Measurements from ENCODE around the gene TDO2. TPM values are rescaled to one million over a fixed set of nuclear protein-coding genes. Genes with fewer than 3 reads are reported as not detected.
"Not testable (repeated sequence)": the region's sequence is repeated elsewhere in the genome, so short reads cannot be mapped to it uniquely, and the experiment has no call there.

The TDO2 gene
- total and polyA plus RNA-seq, 4 donors = 0.15 to 0.79 (median 0.50) TPM

DNA sequence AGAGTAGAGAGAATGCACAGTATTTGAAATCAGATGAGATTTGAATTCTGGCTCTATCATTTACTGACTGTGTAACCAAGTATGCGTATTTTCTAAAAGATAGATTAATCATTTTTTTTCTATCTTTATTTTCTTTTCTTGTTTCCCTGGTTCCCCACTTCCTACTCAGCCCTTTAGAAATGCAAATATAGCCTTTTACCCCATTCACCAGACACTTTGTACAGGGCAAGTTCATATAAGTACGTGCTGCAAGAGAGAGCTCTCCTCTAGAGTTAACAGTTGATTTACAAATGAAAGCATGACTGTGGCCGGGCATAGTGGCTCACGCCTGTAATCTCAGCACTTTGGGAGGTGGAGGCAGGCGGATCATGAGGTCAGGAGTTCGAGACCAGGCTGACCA, 17.8 kb upstream of the TDO2 start:
- H3K4me3 ChIP-seq (ENCODE audit: low read depth, low read length) = no peak overlapping the region
- no peaks in the 10 kb centered on the region for H3K36me3 ChIP-seq (ENCODE audit: control insufficient read depth, insufficient read depth, low read length)
- no peaks in the 10 kb centered on the region for H3K27me3 ChIP-seq (ENCODE audit: control insufficient read depth, insufficient read depth, low read length)
- H3K9me3 ChIP-seq (ENCODE audit: control insufficient read depth, insufficient read depth, low read length) = no peaks in the 10 kb centered on the region
- WGBS (ENCODE audit: insufficient coverage) = no CpG with 5 or more reads among the region's 6 CpGs
- no peak overlapping the region for H3K27ac ChIP-seq (ENCODE audit: low read depth, low read length)
- H3K4me1 ChIP-seq (ENCODE audit: control insufficient read depth, insufficient read depth, low read length) = no peaks in the 10 kb centered on the region
- DNase-seq (ENCODE audit: low read depth in 4 of 6, low spot score in 6 of 6) = no peak

DNA sequence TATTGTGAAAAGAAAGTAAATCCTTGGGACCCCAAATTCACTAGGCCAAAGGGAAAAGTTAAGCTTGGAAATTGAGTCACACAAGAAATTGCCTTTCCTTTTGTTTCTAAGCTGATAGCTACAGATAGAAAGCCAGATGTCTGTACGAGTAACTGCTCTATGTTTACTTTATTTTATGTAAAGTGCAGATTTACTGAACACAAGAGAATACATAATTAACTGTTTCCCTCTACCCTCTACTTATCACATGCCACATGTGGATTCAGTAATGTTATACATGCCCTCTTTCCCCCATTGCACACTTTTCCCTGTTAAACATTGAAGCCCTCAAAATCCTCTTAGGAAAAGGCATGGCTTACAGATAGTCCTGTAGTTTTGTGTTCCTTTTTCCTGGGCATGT, 16.5 kb upstream of the TDO2 start:
- no CpG with 5 or more reads among the region's 1 CpG for WGBS (ENCODE audit: insufficient coverage)
- no peaks in the 10 kb centered on the region for H3K9me3 ChIP-seq (ENCODE audit: control insufficient read depth, insufficient read depth, low read length)

GRCh38 chr4:155887847-155888570, 15.5 kb upstream of the TDO2 start:
- Histone ChIP-seq H3K4me3 (ENCODE audit: low read depth, low read length) (no peak overlapping the region), H3K36me3 (ENCODE audit: control insufficient read depth, insufficient read depth, low read length) (no peaks in the 10 kb centered on the region), H3K27ac (ENCODE audit: low read depth, low read length) (no peak overlapping the region), H3K9me3 (ENCODE audit: control insufficient read depth, insufficient read depth, low read length) (no peaks in the 10 kb centered on the region), H3K27me3 (ENCODE audit: control insufficient read depth, insufficient read depth, low read length) (no peaks in the 10 kb centered on the region), H3K4me1 (ENCODE audit: control insufficient read depth, insufficient read depth, low read length) (no peaks in the 10 kb centered on the region)
- WGBS (ENCODE audit: insufficient coverage) = 100% methylated on average over 3 of the region's 6 CpGs
- DNase-seq (ENCODE audit: low read depth in 4 of 6, low spot score in 6 of 6) = no peak

More for the DNA sequence above, 16.5 kb upstream of the TDO2 start:
- DNase-seq (ENCODE audit: low read depth in 4 of 6, low spot score in 6 of 6) = no peak
- no peaks in the 10 kb centered on the region for H3K4me1 ChIP-seq (ENCODE audit: control insufficient read depth, insufficient read depth, low read length)
- H3K27ac ChIP-seq (ENCODE audit: low read depth, low read length) = no peak overlapping the region
- no peaks in the 10 kb centered on the region for H3K27me3 ChIP-seq (ENCODE audit: control insufficient read depth, insufficient read depth, low read length)
- H3K4me3 ChIP-seq (ENCODE audit: low read depth, low read length) = no peak overlapping the region
- no peaks in the 10 kb centered on the region for H3K36me3 ChIP-seq (ENCODE audit: control insufficient read depth, insufficient read depth, low read length)

- Histone ChIP-seq H3K36me3 (ENCODE audit: control insufficient read depth, insufficient read depth, low read length) (no peaks in the 10 kb centered on the region), H3K4me3 (ENCODE audit: low read depth, low read length) (no peak overlapping the region), H3K9me3 (ENCODE audit: control insufficient read depth, insufficient read depth, low read length) (no peaks in the 10 kb centered on the region), H3K4me1 (ENCODE audit: control insufficient read depth, insufficient read depth, low read length) (no peaks in the 10 kb centered on the region), H3K27ac (ENCODE audit: low read depth, low read length) (no peak overlapping the region), H3K27me3 (ENCODE audit: control insufficient read depth, insufficient read depth, low read length) (no peaks in the 10 kb centered on the region)
- peak in 2 of 6 donors; percentile 12 to 17 for DNase-seq (ENCODE audit: low read depth in 4 of 6, low spot score in 6 of 6)
- 58% methylated on average over 2 of the region's 5 CpGs for WGBS (ENCODE audit: insufficient coverage)
These were observed 14.3 kb upstream of the TDO2 start for GRCh38 chr4:155889031-155889793.

DNA sequence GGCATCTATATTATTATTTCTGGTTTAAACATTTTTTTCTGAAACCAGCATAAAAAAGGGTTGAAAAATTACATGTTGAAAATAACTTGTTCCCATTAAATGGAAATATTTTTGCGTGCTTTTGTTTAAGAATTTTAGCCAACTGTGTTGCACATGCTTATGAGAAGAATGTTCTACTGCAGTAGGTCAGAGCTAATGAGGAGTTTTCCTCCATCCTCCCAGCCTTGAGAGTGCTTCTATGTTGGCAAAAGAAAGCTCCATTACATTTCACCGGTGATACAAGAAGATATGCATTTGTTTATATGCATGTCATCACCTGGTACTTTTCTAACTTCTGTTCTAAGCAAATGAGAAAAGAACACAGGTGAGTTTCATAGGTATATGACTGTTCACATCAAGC, 13.6 kb upstream of the TDO2 start:
- WGBS (ENCODE audit: insufficient coverage) = no CpG with 5 or more reads among the region's 2 CpGs
- DNase-seq (ENCODE audit: low read depth in 4 of 6, low spot score in 6 of 6) = no peak
- Histone ChIP-seq H3K27me3 (ENCODE audit: control insufficient read depth, insufficient read depth, low read length) (no peaks in the 10 kb centered on the region), H3K9me3 (ENCODE audit: control insufficient read depth, insufficient read depth, low read length) (no peaks in the 10 kb centered on the region), H3K4me1 (ENCODE audit: control insufficient read depth, insufficient read depth, low read length) (no peaks in the 10 kb centered on the region), H3K36me3 (ENCODE audit: control insufficient read depth, insufficient read depth, low read length) (no peaks in the 10 kb centered on the region), H3K4me3 (ENCODE audit: low read depth, low read length) (no peak overlapping the region), H3K27ac (ENCODE audit: low read depth, low read length) (no peak overlapping the region)

DNA sequence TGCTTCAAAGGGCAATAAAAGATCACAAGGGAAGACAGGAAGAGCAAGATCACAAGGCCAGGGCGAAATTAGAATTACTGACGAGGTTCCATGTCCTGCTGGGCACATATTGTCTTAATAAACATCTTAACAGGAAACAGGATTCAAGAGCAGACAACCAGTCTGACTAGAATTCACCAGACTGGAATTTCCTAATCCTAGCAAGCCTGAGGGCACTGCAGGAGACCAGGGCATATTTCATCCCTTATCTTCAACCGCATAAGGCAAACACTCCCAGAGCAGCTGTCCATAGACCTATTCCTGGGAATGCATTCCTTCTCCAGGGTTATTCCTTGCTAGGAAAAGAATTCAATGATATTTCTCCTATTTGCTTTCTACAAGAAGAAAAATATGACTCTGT, 12.4 kb upstream of the TDO2 start:
- H3K4me1 ChIP-seq (ENCODE audit: control insufficient read depth, insufficient read depth, low read length) = no peaks in the 10 kb centered on the region
- no peak for DNase-seq (ENCODE audit: low read depth in 4 of 6, low spot score in 6 of 6)
- H3K27ac ChIP-seq (ENCODE audit: low read depth, low read length) = no peak overlapping the region
- no peaks in the 10 kb centered on the region for H3K27me3 ChIP-seq (ENCODE audit: control insufficient read depth, insufficient read depth, low read length)
- no peaks in the 10 kb centered on the region for H3K9me3 ChIP-seq (ENCODE audit: control insufficient read depth, insufficient read depth, low read length)
- 100% methylated on average over 1 of the region's 3 CpGs for WGBS (ENCODE audit: insufficient coverage)
- H3K36me3 ChIP-seq (ENCODE audit: control insufficient read depth, insufficient read depth, low read length) = no peaks in the 10 kb centered on the region
- no peak overlapping the region for H3K4me3 ChIP-seq (ENCODE audit: low read depth, low read length)

DNA sequence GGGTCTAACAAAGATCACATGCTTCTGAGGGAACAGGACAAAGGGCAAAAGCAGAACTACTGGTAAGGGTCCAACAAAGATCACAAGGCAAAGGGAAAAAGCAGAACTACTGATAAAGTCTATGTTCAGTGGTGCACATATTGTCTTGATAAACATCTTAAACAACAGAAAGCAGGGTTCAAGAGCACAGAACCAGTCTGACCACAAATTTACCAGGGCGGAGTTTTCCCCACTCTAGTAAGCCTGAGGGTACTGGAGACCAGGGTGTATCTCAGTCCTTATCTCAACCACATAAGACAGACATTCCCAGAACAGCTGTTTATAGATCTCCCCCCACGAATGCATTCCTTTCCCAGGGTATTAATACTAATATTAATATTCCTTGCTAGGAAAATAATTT, 5.1 kb upstream of the TDO2 start:
- not testable (repeated sequence) for H3K36me3 ChIP-seq (ENCODE audit: control insufficient read depth, insufficient read depth, low read length); H3K27ac ChIP-seq (ENCODE audit: low read depth, low read length); H3K9me3 ChIP-seq (ENCODE audit: control insufficient read depth, insufficient read depth, low read length); DNase-seq (ENCODE audit: low read depth in 4 of 6, low spot score in 6 of 6); H3K4me3 ChIP-seq (ENCODE audit: low read depth, low read length); H3K27me3 ChIP-seq (ENCODE audit: control insufficient read depth, insufficient read depth, low read length); H3K4me1 ChIP-seq (ENCODE audit: control insufficient read depth, insufficient read depth, low read length)
- WGBS (ENCODE audit: insufficient coverage) = no CpG with 5 or more reads among the region's 2 CpGs

DNA sequence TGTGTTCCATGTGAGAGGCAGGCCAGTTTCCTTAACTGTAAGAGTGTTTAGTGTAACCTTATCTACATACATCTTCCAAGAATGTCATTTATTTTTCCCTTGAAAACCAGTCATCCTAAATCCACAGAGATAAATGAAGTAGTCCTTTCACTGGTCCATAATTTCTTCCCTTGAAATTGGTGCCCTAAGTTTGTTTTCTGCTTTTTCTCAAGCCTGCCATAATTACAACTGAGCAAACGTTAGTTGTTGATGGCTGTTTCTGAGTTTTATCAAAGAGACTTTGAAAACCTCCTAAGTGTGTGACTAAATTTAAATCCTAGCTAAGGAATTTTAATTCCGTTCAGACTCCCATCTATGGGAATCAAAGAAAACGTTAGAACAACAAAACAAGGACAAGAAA, 3.6 kb upstream of the TDO2 start:
- no peak overlapping the region for H3K27ac ChIP-seq (ENCODE audit: low read depth, low read length)
- H3K9me3 ChIP-seq (ENCODE audit: control insufficient read depth, insufficient read depth, low read length) = no peaks in the 10 kb centered on the region
- no peaks in the 10 kb centered on the region for H3K4me1 ChIP-seq (ENCODE audit: control insufficient read depth, insufficient read depth, low read length)
- no peaks in the 10 kb centered on the region for H3K27me3 ChIP-seq (ENCODE audit: control insufficient read depth, insufficient read depth, low read length)
- H3K36me3 ChIP-seq (ENCODE audit: control insufficient read depth, insufficient read depth, low read length) = no peaks in the 10 kb centered on the region
- no peak for DNase-seq (ENCODE audit: low read depth in 4 of 6, low spot score in 6 of 6)
- H3K4me3 ChIP-seq (ENCODE audit: low read depth, low read length) = no peak overlapping the region
- WGBS (ENCODE audit: insufficient coverage) = no CpG with 5 or more reads among the region's 3 CpGs

DNA sequence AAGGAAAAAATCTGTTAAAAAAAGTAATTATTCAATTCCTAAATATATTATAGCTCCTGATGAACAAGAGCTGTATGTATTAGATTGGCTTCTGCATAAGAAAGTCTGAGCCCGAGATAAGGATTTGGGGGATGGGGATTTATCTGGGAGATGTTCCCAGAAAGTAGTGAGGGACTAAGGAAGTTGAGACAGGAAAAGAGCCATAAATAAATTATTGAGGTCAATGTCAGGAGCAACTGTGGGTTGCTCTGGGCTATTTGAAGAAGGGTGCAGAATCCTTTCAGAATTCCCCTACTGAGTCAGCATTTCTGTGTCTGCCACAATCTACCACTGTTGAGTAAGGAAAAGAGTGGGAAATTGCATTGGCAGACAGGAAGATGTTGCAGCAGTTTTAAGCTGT, 3.1 kb upstream of the TDO2 start:
- no peaks in the 10 kb centered on the region for H3K9me3 ChIP-seq (ENCODE audit: control insufficient read depth, insufficient read depth, low read length)
- H3K36me3 ChIP-seq (ENCODE audit: control insufficient read depth, insufficient read depth, low read length) = no peaks in the 10 kb centered on the region
- H3K4me3 ChIP-seq (ENCODE audit: low read depth, low read length) = no peak overlapping the region
- no peaks in the 10 kb centered on the region for H3K4me1 ChIP-seq (ENCODE audit: control insufficient read depth, insufficient read depth, low read length)
- peak in 1 of 6 donors; percentile 23 for DNase-seq (ENCODE audit: low read depth in 4 of 6, low spot score in 6 of 6)
- H3K27ac ChIP-seq (ENCODE audit: low read depth, low read length) = no peak overlapping the region
- H3K27me3 ChIP-seq (ENCODE audit: control insufficient read depth, insufficient read depth, low read length) = no peaks in the 10 kb centered on the region
- 67% methylated on average over 1 of the region's 1 CpG for whole genome bisulfite sequencing (ENCODE audit: insufficient coverage)

DNA sequence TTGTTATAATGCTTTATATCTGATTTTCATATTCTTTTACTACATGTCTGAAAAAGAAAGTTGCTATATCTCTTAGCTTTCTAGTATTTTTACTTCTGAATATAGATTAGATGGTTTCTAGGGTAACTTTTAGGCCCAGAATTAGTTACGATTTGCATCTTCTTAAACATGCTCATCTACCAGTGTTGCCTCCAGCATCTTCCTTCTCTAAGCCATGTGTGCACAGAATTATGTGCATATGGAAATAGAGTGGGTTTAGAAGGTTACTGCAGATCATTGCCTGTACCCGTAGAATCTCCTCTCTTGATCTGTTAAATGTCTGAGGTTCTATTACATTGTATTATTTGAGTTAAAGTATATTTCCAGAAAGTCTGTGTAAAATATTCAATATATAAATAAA, 2.5 kb upstream of the TDO2 start:
- Histone ChIP-seq H3K4me1 (ENCODE audit: control insufficient read depth, insufficient read depth, low read length) (no peaks in the 10 kb centered on the region), H3K4me3 (ENCODE audit: low read depth, low read length) (no peak overlapping the region), H3K27me3 (ENCODE audit: control insufficient read depth, insufficient read depth, low read length) (no peaks in the 10 kb centered on the region), H3K36me3 (ENCODE audit: control insufficient read depth, insufficient read depth, low read length) (no peaks in the 10 kb centered on the region), H3K9me3 (ENCODE audit: control insufficient read depth, insufficient read depth, low read length) (no peaks in the 10 kb centered on the region), H3K27ac (ENCODE audit: low read depth, low read length) (no peak overlapping the region)
- DNase-seq (ENCODE audit: low read depth in 4 of 6, low spot score in 6 of 6) = no peak
- WGBS (ENCODE audit: insufficient coverage) = no CpG with 5 or more reads among the region's 2 CpGs

All from spinal cord (tissue), 10 donors.